Muscle layer of colon (tissue), 2 donors: ENCODE results near the gene GIT1.

Experiments used
- H3K27ac ChIP-seq: one replicate; pipeline ENCODE4 v1.7.0; 2013; ENCODE audit warnings: low read depth, mild to moderate bottlenecking, low read length, moderate library complexity
- H3K27me3 ChIP-seq, 2 donors: one replicate each; pipeline ENCODE4 v1.7.0; 2013; ENCODE audit warnings: low read length in 2 of 2, mild to moderate bottlenecking in 2 of 2; ENCODE audit not compliant: insufficient read depth in 2 of 2, control insufficient read depth in 1 of 2
- H3K36me3 ChIP-seq: one replicate; pipeline ENCODE4 v1.7.0; 2013; ENCODE audit warnings: mild to moderate bottlenecking, low read length; ENCODE audit not compliant: insufficient read depth
- H3K4me1 ChIP-seq: one replicate; pipeline ENCODE4 v1.7.0; 2013; ENCODE audit warnings: mild to moderate bottlenecking, low read length; ENCODE audit not compliant: insufficient read depth
- H3K4me3 ChIP-seq, 2 donors: one replicate each; pipeline ENCODE4 v1.7.0; 2013; ENCODE audit warnings: low read length in 2 of 2, low read depth in 1 of 2, mild to moderate bottlenecking in 1 of 2, moderate library complexity in 1 of 2
- H3K9ac ChIP-seq: one replicate; pipeline ENCODE4 v1.7.0; 2013; ENCODE audit warnings: low read length
- H3K9me3 ChIP-seq: one replicate; pipeline ENCODE4 v1.7.0; 2013; ENCODE audit warnings: mild to moderate bottlenecking, low read length
- donor health status: abdominal sarcoma.
- donor health status: Adenocarcinoma of cecum.

The GIT1 gene

DNA sequence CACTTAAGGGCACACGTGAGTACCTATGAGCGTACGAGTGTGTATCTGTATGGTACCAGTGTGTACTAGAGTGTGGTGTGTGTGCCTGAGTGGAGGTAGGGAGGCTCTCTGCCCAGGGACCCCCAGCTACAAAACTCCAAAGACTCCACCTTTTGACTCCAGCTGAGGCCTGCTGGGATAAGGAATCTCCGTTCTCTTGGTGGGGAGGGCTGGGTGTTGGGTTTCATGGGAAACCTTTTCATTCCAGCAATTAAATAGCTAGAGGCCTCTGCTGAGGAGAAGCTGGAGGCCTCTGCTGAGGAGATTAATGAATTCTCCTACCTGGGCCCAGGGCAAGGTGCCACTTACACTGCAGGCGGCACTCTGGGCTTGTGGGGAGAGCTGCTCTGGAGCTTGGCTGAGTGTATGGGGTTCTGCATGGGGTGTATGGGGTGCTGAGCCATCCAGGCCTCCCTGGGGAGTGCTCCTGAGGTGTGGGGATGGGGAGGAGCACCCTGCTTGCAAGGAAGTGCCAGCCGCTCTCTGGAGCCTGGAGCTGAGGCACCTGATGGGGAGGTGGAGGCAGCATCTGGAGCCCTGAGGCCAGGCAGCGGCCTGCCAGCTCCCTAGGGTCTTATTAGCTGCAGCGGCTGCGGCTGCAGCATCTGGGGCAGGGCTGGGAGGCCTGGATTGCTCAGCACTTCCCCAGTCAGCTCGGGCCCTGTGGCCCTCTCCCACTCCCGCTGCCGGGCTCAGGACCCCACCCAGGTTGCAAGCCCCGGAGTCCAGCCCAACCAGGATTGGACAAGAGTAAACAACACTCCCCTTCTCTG lies 8.1 kb upstream of the GIT1 start:
- H3K4me3 ChIP-seq, result no peak overlapping the region
- H3K27me3 ChIP-seq, result no peaks in the 10 kb centered on the region
- no peak overlapping the region for H3K9ac ChIP-seq
- H3K9me3 ChIP-seq, result no peaks in the 10 kb centered on the region
- peaks cover 9% of the 10 kb centered on the region for H3K4me1 ChIP-seq
- H3K27ac ChIP-seq, result no peak overlapping the region
- H3K36me3 ChIP-seq, result no peaks in the 10 kb centered on the region

DNA sequence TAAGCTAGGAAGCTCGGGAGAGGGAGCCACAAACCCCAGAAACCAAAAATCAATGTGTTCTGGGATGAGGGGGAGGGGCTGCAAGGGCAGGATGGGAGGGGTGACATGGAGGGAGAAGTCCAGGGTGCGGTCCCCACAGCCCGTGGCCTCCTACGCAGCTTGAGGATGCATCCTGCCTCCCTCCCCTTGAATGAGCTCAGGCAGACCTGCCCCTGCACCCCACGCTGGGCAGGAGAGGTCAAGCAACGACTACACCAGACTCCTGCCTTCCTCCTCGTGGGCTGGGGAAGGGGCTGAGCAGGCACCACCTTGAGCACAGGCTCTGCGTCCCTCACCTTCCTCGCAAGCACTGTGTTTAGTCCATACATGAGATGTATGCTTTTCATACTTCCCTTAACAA lies 7.4 kb upstream of the GIT1 start:
- H3K36me3 ChIP-seq, result no peaks in the 10 kb centered on the region
- H3K9me3 ChIP-seq, result no peaks in the 10 kb centered on the region
- H3K4me3 ChIP-seq, result no peak overlapping the region
- H3K4me1 ChIP-seq, result peaks cover 17% of the 10 kb centered on the region
- H3K9ac ChIP-seq, result no peak overlapping the region
- H3K27ac ChIP-seq, result no peak overlapping the region
- no peaks in the 10 kb centered on the region for H3K27me3 ChIP-seq

DNA sequence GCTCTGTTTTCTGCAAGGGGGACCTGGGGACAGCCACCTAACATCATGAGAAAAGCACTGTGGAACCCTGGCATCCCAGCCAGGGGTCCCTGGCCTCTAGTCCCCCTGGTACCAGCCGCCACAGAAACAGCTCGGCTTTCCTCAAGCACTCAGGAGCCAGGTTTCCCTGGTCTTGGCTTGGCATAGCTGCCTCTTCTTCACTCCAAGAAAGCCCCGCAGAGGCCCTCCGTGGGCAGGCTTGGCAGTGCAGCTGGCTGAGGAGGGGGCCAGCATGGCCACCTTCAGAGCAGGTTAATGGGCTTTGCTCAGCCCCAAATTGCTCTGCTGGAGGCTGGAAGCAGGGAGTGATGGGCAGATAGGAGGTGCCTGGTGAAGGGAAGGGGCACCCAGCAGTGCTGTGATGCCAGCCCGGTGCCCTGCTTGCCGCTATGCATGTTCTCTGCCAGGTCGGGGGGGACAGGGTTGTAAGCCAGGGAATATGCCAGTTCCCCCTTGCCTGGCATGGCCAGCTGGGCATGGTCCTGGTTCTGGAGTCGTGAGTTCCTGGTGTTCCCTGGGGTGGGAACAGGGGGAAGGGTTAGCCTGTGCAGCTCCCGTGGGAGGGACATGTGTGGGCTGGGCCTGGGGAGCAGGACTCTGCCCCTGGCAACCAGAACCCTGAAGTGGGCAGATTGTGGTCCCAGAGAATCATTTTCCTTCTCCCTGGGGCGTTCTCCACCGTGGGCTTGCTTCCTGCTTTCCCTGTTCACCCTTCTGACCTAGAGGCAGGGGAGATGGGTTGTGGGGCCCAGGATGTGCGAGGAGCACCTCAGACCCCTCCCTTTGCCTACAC lies 6.7 kb upstream of the GIT1 start:
- H3K9me3 ChIP-seq, result no peaks in the 10 kb centered on the region
- H3K36me3 ChIP-seq, result no peaks in the 10 kb centered on the region
- no peak overlapping the region for H3K4me3 ChIP-seq
- no peaks in the 10 kb centered on the region for H3K27me3 ChIP-seq
- H3K9ac ChIP-seq, result no peak overlapping the region
- no peak overlapping the region for H3K27ac ChIP-seq
- peaks cover 23% of the 10 kb centered on the region for H3K4me1 ChIP-seq

DNA sequence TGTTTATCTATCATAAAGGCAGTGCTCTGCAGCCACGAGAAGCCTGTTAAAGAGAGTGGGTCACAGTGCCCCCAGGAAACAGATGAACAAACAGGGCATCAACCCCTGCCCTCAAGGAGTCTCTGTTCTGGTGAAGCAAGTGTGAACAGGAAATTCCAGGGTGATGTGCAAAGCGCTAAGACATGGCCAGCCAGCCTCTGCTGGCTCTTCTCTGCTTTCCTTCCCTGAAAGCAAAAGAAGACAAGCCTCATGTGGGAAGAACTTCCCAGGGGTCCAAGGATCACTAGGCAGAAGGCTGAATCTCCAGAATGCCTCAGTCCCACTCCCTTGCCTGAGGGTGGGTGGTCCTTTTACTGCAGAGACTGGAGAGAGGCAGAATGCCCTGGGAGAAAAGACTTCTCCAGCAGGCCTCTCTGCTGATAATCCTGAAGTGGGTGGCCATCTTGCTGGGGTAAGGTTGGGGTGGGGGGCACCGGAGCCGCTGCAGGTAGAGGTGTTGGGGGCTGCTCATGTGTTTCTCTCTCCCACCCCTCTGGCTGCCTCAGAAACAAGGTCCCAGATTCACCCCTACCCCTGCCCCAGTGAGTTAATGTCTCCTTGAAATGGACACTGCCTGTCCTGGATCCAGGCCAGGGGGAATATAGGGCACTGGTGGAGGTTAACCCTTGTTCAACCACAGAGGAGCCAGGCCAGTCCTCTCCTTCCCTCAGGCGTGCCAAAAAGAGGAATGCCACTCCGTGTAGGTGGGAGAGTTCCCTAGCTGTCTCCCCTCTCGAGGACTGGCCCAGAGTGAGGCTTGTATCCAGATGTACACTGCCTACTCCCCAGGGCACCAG lies 5.9 kb upstream of the GIT1 start:
- peaks cover 31% of the 10 kb centered on the region for H3K4me1 ChIP-seq
- no peak overlapping the region for H3K27ac ChIP-seq
- no peak overlapping the region for H3K9ac ChIP-seq

DNA sequence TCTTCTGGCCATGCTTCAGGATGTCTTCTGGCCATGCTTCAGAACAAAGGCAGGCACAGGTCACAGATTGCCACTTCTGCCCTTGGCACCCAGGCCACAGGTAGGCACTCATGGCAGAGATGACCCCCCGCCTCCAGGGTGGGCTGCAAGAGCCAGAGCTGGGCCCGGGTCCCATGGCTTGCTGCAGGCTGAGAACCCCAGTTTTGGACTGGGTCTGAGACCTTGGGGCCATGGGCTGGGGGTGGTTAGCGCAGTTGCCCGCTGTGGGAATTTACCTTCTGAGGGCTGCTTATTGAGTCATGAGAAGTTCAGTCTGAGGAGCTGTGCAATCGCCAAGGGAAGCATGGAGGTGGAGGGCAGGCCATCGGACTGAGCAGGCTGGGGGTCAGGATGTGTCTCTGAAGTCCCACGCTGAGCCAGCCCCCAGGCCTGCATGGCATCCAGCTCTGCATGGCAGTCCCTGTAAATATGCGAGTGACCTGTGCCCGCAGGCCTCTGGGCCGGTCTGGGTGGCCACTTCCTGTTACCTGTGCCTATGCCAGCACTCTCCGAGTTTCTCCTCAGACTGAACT lies 5.2 kb upstream of the GIT1 start:
- H3K9me3 ChIP-seq, result no peaks in the 10 kb centered on the region
- peaks cover 38% of the 10 kb centered on the region for H3K4me1 ChIP-seq
- peak overlapping the region in 1 of 2 donors; percentile 63 for H3K4me3 ChIP-seq
- no peaks in the 10 kb centered on the region for H3K36me3 ChIP-seq
- H3K27ac ChIP-seq, result no peak overlapping the region
- no peaks in the 10 kb centered on the region for H3K27me3 ChIP-seq
- no peak overlapping the region for H3K9ac ChIP-seq

More for the DNA sequence above, 5.9 kb upstream of the GIT1 start:
- Histone ChIP-seq H3K27me3 (no peaks in the 10 kb centered on the region), H3K4me3 (no peak overlapping the region), H3K9me3 (no peaks in the 10 kb centered on the region), H3K36me3 (no peaks in the 10 kb centered on the region)

DNA sequence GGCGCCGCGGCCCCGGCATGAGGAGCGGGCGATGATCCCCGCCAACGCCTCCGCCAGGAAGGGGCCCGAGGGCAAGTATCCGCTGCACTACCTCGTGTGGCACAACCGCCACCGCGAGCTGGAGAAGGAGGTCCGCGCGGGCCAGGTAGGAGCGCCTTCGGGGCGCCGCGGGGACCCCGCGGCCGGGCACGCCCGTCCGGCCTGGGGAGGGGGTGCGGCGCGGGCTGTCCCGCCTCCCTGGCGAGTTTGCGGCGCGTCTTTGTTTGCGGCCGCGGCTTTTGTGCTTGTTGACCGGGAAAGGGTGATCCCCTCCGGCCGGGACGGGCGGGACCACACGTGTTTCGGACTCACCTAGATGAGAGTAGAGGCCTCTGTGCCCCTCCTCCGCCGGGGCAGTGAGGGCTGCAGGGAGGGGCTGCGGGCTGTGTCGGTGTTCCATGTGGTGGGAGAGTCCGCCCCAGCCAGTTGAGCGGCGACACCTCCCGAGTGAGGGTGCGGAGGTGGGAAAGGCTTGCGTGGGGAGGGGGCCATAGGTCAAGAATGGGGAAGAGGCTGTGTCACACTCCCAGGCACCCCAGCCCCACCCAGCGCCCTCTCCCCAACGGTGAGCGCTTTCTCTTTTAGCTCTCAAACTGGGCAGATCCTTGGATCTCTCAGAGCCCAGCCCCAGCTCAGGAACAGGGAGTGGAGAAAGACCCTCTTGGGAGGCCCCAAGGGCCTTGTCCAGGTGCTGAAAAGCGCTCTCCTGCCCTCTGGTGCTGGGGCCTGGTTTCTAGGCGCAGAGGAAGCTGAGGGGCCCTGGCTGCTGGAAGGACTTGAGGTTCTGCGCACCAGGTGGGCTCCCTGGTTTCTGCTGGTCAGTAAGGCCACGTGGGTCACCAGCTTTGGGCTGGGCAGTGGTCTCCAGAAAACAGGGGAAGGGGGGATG lies 4.4 kb upstream of the GIT1 start:
- no peak overlapping the region for H3K27ac ChIP-seq

DNA sequence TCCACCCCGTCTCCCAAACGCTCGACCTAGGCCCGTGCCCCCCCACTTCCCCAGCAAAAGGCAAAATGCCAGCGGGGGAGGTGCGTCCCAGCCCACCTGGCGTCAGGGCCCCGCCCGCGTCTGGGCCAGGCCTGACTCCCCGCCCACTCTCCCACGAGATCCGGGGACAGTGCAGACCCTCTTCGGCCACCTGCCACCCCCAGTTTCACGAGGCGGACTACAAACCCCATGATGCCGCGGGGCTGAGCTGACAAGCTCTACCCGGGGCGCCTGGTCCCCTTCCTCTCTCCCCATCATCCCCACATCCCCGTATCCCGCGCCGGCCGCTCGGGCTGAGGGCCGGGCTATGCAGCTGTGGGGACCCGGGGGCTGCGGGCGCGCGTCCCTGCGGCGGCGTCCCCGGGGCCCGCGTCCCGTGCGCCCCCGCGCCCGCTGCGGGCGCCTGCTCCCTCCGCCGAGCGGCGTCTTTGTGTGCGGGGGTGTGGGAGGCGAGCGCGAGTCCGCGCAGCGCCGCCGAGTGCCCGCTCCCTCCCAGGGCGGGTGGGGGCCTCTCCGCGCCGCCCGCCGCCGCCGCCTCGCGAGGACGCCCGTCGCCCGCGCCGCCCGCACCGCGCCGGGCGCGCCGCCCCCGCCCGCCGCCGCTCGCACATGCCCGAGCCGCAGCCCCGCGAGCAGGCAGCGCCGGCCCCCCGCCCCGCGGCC lies 3.6 kb upstream of the GIT1 start, which contains the start of gene ANKRD13B:
Gene ANKRD13B, plus strand, starts transcription at position 283 of the 702 bp plus-strand sequence. CDS start 490 bp downstream, outside the sequence.
- Histone ChIP-seq H3K4me3 (peak within 1 kb of the TSS; percentile 60 to 68), H3K4me1 (peaks cover 44% of the 10 kb centered on the region)

More for the DNA sequence above, 4.4 kb upstream of the GIT1 start:
- Histone ChIP-seq H3K36me3 (no peaks in the 10 kb centered on the region), H3K4me1 (peaks cover 38% of the 10 kb centered on the region), H3K9me3 (no peaks in the 10 kb centered on the region), H3K4me3 (peak overlapping the region; percentile 60 to 63), H3K27me3 (no peaks in the 10 kb centered on the region), H3K9ac (no peak overlapping the region)

DNA sequence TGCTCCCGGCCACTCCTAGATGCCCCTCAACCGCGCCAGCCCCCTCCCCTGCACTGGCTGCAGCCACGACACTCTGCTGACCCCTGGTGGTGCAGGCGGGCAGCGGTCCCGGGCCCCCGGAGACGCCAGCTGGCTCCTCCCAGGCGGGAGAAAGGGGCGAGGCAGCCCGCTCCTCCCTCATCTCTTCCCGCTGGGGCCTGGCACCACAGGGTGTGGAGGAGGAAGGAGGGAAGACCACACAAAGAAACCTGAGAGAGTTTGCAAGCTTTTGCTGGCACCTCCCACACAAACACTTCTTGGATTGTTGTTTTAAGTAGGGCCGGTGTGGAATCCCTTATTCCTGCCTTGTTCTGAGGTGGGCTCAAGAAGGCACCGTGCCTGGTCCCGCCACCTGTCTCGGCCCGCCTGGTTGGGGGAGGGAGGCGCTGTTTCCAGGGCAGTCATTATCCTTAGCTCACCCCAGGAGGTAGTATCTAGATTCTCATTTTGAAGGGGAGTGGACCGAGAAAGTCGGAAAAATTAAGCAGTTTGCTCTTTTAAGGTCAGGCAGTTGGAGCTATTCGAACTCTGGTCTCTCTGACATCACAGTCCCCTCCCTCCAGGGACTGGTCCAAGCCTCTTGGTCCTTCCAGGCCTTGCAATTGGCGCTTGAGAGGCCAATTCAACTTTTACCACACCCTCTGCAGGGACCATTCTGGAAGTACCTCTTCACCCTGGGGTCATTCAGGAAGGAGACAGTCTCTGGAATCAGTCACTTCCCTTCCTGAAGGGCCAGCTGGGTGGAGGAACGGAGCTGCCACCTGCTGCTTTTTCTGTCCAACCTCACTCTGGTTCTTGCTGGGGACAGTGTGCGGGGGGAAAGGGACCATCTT lies 2.5 kb upstream of the GIT1 start:
- H3K4me1 ChIP-seq, result peaks cover 54% of the 10 kb centered on the region
- H3K4me3 ChIP-seq, result peak overlapping the region; percentile 25 to 68
- no peaks in the 10 kb centered on the region for H3K27me3 ChIP-seq
- H3K36me3 ChIP-seq, result no peaks in the 10 kb centered on the region
- H3K9me3 ChIP-seq, result no peaks in the 10 kb centered on the region
- H3K27ac ChIP-seq, result peak overlapping the region; percentile 71
- no peak overlapping the region for H3K9ac ChIP-seq

More for the DNA sequence above, 3.6 kb upstream of the GIT1 start, which contains the start of gene ANKRD13B:
- Histone ChIP-seq H3K9me3 (no peaks in the 10 kb centered on the region), H3K36me3 (no peaks in the 10 kb centered on the region), H3K27me3 (no peaks in the 10 kb centered on the region), H3K9ac (no peak within 1 kb of the TSS), H3K27ac (peak within 1 kb of the TSS; percentile 71)

DNA sequence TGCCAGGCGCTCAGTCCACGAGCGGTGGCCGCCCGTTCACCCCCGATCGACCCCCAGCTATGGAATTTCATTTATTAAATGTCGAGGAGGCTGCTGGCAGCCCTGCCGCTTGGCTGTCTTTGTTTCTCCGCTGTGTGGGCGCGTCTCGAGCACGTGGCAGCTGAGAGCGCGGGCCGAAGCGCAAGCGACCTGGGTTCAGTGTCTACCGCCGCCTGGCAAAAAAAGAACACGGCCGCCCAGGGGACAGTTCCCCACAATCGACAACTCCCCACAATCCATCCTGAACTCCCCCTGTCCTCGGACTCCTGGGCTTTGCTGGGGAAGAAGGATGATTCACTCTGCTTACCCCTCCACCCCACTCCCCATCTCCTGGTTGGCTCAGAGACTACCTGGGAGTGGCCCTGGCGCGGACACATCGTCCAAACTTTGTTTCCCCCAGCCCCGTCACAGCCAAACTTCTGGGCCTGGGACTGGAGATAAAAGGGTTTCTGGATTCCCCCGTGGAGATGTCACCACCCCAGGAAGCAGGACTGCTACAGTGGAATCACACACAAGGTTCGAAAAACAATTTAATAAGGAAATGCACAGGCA lies 1.8 kb upstream of the GIT1 start:
- Histone ChIP-seq H3K4me3 (peak overlapping the region; percentile 25 to 68), H3K27ac (peak overlapping the region; percentile 71), H3K27me3 (no peaks in the 10 kb centered on the region), H3K36me3 (no peaks in the 10 kb centered on the region), H3K9ac (no peak overlapping the region), H3K9me3 (no peaks in the 10 kb centered on the region), H3K4me1 (peaks cover 60% of the 10 kb centered on the region)
